Activated T-helper 1 cell treated with anti-CD3 and anti-CD28 coated beads, Interleukin-12 subunit alpha, Interleukin-12 subunit beta, Interleukin-2, Interleukin-4 antibody, amounts not matched to agents 30 ng/mL and 10 ng/mL and 1 ng/mL, durations not matched to agents 14 hours and 24 hours and 36 hours (primary cell): Measurements from ENCODE around the gene EXOSC7. TPM values are rescaled to one million over a fixed set of nuclear protein-coding genes. Genes with fewer than 3 reads are reported as not detected.
A peak's percentile ranks its signal among the peaks of the same experiment; 100 is the strongest.
"Not testable (repeated sequence)": the region's sequence is repeated elsewhere in the genome, so short reads cannot be mapped to it uniquely, and the experiment has no call there.

Experiments used
- DNase-seq: peaks from one replicate; pipeline ENCODE4 v3.0.0; 2021; ENCODE audit warnings: low spot score
- H3K27ac Mint-ChIP-seq: one replicate; pipeline ENCODE4 v1.8.0; 2021; ENCODE audit warnings: mild to moderate bottlenecking, mixed read lengths
- H3K27me3 Mint-ChIP-seq: one replicate; pipeline ENCODE4 v1.8.0; 2022; ENCODE audit warnings: mild to moderate bottlenecking, moderate library complexity, mixed read lengths; ENCODE audit not compliant: insufficient read depth
- H3K36me3 Mint-ChIP-seq: one replicate; pipeline ENCODE4 v1.8.0; 2021; ENCODE audit warnings: low read depth, mixed read lengths
- H3K4me1 Mint-ChIP-seq: one replicate; pipeline ENCODE4 v1.8.0; 2021; ENCODE audit warnings: low read depth, mixed read lengths
- H3K4me3 Mint-ChIP-seq: one replicate; pipeline ENCODE4 v1.8.0; 2021; ENCODE audit warnings: mild to moderate bottlenecking, moderate library complexity, mixed read lengths
- H3K9me3 Mint-ChIP-seq: one replicate; pipeline ENCODE4 v1.8.0; 2021; ENCODE audit warnings: mixed read lengths
- intact Hi-C: fragments of 100-400 bp; cut with micrococcal nuclease; formaldehyde crosslinking; loops from one replicate; pipeline ENCODE4 v1.15.1; 2024
- total RNA-seq: library from RNA; stranded (reverse); gene quantifications from 2 replicates; pipeline ENCODE4 v1.2.3, GENCODE V29; 2022

EXOSC7 gene
- total RNA-seq, 1 donor from 2014 or later: 94.4 TPM

DNA sequence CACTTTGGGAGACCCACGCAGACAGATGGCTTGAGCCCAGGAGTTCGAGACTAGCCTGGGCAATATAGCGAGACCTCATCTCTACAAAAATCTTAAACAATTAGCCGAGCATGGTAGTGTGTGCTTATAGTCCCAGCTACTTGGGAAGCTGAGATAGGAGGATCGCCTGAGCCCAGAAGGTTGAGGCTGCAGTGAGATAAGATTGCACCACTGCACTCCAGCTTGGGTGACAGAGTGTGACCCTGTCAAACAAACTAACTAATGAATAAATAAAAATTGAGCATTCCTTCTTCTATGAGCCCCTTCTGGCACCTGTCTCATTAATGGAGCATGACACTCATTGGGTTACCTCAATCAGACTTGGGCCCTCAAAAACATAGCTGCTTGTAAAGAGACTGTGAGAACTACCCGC lies 7.6 kb upstream of the EXOSC7 start:
- intact Hi-C loops: no loop called here
- Mint-ChIP-seq H3K4me3 (no peak overlapping the region), H3K27me3 (no peaks in the 10 kb centered on the region), H3K27ac (no peak overlapping the region), H3K36me3 (peaks cover 4% of the 10 kb centered on the region), H3K4me1 (peaks cover 64% of the 10 kb centered on the region), H3K9me3 (no peaks in the 10 kb centered on the region)
- no peak for DNase-seq

GRCh38 chr3:44969154-44969827 lies 6.8 kb upstream of the EXOSC7 start:
- no peak overlapping the region for H3K27ac Mint-ChIP-seq
- no peak overlapping the region for H3K4me3 Mint-ChIP-seq
- DNase-seq: no peak
- H3K9me3 Mint-ChIP-seq: no peaks in the 10 kb centered on the region
- H3K27me3 Mint-ChIP-seq: no peaks in the 10 kb centered on the region
- peaks cover 4% of the 10 kb centered on the region for H3K36me3 Mint-ChIP-seq
- intact Hi-C loops: no loop called here
- H3K4me1 Mint-ChIP-seq: peaks cover 63% of the 10 kb centered on the region

DNA sequence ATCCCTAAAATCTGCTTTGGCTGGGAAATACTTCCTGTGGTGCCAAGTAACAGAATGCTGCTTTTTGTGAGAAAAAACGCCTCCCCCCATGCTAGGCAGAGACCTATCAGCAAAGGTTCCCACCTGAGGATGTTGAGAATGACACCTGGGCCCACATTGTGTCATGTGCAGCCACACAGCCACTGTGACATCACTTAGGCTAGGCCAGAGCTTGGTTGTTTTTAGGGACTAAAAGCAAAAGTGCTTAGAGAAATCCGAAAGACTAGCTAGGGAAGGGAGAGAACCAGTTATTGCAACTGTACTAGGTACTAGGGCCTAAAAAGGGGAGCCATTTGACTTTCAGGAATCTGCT lies 6.2 kb upstream of the EXOSC7 start:
- Mint-ChIP-seq H3K36me3 (peaks cover 7% of the 10 kb centered on the region), H3K4me1 (peaks cover 68% of the 10 kb centered on the region), H3K27ac (no peak overlapping the region), H3K9me3 (no peaks in the 10 kb centered on the region), H3K4me3 (no peak overlapping the region), H3K27me3 (no peaks in the 10 kb centered on the region)
- intact Hi-C loops: loop anchor here (10.0 kb wide), 2 partner anchors 535 to 1685 kb away; partner anchors contain the start of gene SNRK
- no peak for DNase-seq

DNA sequence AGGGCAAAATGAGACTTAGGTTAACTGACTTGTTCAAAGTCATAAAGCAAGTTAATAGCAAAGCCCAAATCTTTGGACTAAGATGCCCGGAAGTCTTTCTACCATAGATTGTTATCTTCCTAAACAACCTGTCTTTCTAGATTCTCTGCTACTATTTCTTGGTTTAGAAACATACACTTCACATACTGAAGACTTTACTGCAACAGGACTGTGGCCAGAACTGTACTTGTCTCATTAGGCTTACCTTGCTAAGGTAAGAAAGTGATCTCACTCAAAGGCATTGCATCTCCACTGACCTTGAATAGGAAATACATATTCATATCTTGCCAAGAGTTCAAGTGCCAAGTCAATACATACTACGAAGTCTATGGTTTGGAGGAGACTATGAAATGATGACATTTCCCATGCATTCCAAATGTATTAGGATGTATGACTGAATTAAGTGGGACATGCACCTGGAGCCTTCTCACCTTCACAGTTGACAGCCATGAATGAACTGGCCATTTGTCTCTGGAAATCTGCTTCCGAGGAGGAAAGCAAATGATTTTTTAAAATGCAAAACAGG lies 5.0 kb upstream of the EXOSC7 start:
- intact Hi-C loops: loop anchor here (10.0 kb wide), 2 partner anchors 536 to 1686 kb away; partner anchors contain the start of gene SNRK
- Mint-ChIP-seq H3K27ac (no peak overlapping the region), H3K27me3 (no peaks in the 10 kb centered on the region), H3K4me1 (peaks cover 68% of the 10 kb centered on the region), H3K9me3 (no peaks in the 10 kb centered on the region), H3K4me3 (no peak overlapping the region), H3K36me3 (peaks cover 10% of the 10 kb centered on the region)
- DNase-seq: no peak

- no peak for DNase-seq
- peaks cover 23% of the 10 kb centered on the region for H3K36me3 Mint-ChIP-seq
- H3K4me3 Mint-ChIP-seq: peak overlapping the region; percentile 99
- no peak overlapping the region for H3K27ac Mint-ChIP-seq
- H3K4me1 Mint-ChIP-seq: peaks cover 58% of the 10 kb centered on the region
- intact Hi-C loops: loop anchor here (10.0 kb wide), 2 partner anchors 540 to 1690 kb away; partner anchors contain the start of gene SNRK
- no peaks in the 10 kb centered on the region for H3K9me3 Mint-ChIP-seq
- no peaks in the 10 kb centered on the region for H3K27me3 Mint-ChIP-seq
These were observed 1.6 kb upstream of the EXOSC7 start for GRCh38 chr3:44974416-44974815.

- intact Hi-C loops: loop anchor here (1.0 to 5.0 kb wide), 2 partner anchors 15 to 186 kb away; no protein-coding TSS in a partner anchor
- Mint-ChIP-seq H3K4me1 (peaks cover 84% of the 10 kb centered on the region), H3K27ac (peak overlapping the region; percentile 79), H3K36me3 (peaks cover 22% of the 10 kb centered on the region), H3K27me3 (no peaks in the 10 kb centered on the region), H3K4me3 (no peak overlapping the region), H3K9me3 (no peaks in the 10 kb centered on the region)
- no peak for DNase-seq
These were observed 5.2 kb downstream of the EXOSC7 start for GRCh38 chr3:44981220-44981619.

GRCh38 chr3:44981751-44982150 lies 5.7 kb downstream of the EXOSC7 start:
- intact Hi-C loops: loop anchor here (1.0 to 5.0 kb wide), 2 partner anchors 15 to 186 kb away; no protein-coding TSS in a partner anchor
- H3K4me3 Mint-ChIP-seq: peak overlapping the region; percentile 34
- no peaks in the 10 kb centered on the region for H3K9me3 Mint-ChIP-seq
- peaks cover 22% of the 10 kb centered on the region for H3K36me3 Mint-ChIP-seq
- H3K27ac Mint-ChIP-seq: peak overlapping the region; percentile 79
- peak; percentile 44 for DNase-seq
- no peaks in the 10 kb centered on the region for H3K27me3 Mint-ChIP-seq
- H3K4me1 Mint-ChIP-seq: peaks cover 84% of the 10 kb centered on the region

- H3K27me3 Mint-ChIP-seq: no peaks in the 10 kb centered on the region
- no peaks in the 10 kb centered on the region for H3K9me3 Mint-ChIP-seq
- peaks cover 75% of the 10 kb centered on the region for H3K4me1 Mint-ChIP-seq
These were observed 6.8 kb downstream of the EXOSC7 start for GRCh38 chr3:44982817-44983216.

DNA sequence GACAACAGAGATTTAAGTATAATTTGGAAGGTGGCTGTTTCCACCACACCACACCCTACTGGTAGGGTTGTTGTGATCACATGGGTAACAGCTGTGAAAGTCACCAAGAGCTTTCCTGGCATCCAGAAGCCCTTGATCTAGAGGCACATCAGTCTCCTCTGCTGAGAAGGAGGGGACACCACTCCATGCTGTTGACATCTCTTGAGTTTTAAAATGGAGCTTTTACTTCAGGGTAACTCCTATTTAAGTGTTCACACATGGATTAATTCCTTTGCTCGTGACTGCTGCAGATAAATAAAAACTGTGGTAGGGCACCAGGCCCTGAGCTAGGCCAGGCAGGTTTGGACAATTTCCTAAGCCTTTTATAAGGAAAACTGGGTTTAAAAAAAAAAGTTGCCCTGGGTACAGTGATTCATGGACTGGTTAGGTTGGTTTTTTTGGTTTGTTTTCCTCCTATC lies 7.5 kb downstream of the EXOSC7 start:
- Mint-ChIP-seq H3K36me3 (peaks cover 16% of the 10 kb centered on the region), H3K4me3 (no peak overlapping the region), H3K9me3 (no peaks in the 10 kb centered on the region), H3K4me1 (peaks cover 69% of the 10 kb centered on the region), H3K27ac (no peak overlapping the region), H3K27me3 (no peaks in the 10 kb centered on the region)
- intact Hi-C loops: loop anchor here (5.0 kb wide), 1 partner anchor 184 kb away; no protein-coding TSS in a partner anchor
- no peak for DNase-seq

More at GRCh38 chr3:44982817-44983216, 6.8 kb downstream of the EXOSC7 start:
- intact Hi-C loops: loop anchor here (5.0 kb wide), 1 partner anchor 184 kb away; no protein-coding TSS in a partner anchor
- Mint-ChIP-seq H3K4me3 (no peak overlapping the region), H3K27ac (no peak overlapping the region), H3K36me3 (peaks cover 19% of the 10 kb centered on the region)
- no peak for DNase-seq

GRCh38 chr3:44984335-44984734 lies 8.3 kb downstream of the EXOSC7 start:
- intact Hi-C loops: loop anchor here (5.0 kb wide), 1 partner anchor 183 kb away; no protein-coding TSS in a partner anchor
- H3K9me3 Mint-ChIP-seq: no peaks in the 10 kb centered on the region
- H3K27me3 Mint-ChIP-seq: no peaks in the 10 kb centered on the region
- no peak for DNase-seq
- H3K4me1 Mint-ChIP-seq: peaks cover 61% of the 10 kb centered on the region
- peaks cover 16% of the 10 kb centered on the region for H3K36me3 Mint-ChIP-seq
- H3K4me3 Mint-ChIP-seq: no peak overlapping the region
- no peak overlapping the region for H3K27ac Mint-ChIP-seq

- DNase-seq, intact Hi-C loops, H3K27ac Mint-ChIP-seq, H3K27me3 Mint-ChIP-seq, H3K4me3 Mint-ChIP-seq, H3K9me3 Mint-ChIP-seq: not testable (repeated sequence)
- Mint-ChIP-seq H3K4me1 (peaks cover 49% of the 10 kb centered on the region), H3K36me3 (peaks cover 23% of the 10 kb centered on the region)
These were observed 10.3 kb downstream of the EXOSC7 start for GRCh38 chr3:44986330-44986729.

DNA sequence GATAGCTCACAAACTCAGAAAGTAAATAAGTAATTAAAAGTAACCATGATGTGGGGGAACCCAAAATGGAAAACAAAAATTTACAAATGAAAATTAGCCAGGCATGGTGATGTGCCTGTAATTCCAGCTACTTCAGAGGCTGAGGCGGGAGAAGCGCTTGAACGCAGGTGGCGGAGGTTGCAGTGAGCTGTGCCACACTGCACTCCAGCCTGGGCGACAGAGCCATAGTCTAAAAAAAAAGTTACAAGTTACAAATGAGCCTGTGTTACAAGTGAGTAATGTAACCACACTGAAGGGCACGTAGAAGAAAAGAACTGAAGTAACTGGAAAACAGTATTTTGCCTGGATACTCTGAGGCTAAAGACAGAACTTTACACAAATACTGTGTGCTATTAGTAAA lies 11.3 kb downstream of the EXOSC7 start:
- intact Hi-C loops: no loop called here
- Mint-ChIP-seq H3K27ac (no peak overlapping the region), H3K36me3 (peaks cover 30% of the 10 kb centered on the region), H3K4me1 (peaks cover 46% of the 10 kb centered on the region), H3K27me3 (no peaks in the 10 kb centered on the region), H3K9me3 (no peaks in the 10 kb centered on the region), H3K4me3 (no peak overlapping the region)
- DNase-seq: no peak

GRCh38 chr3:44988073-44988472 lies 12.0 kb downstream of the EXOSC7 start:
- Mint-ChIP-seq H3K36me3 (peaks cover 38% of the 10 kb centered on the region), H3K9me3 (no peaks in the 10 kb centered on the region), H3K27me3 (no peaks in the 10 kb centered on the region), H3K4me1 (peaks cover 44% of the 10 kb centered on the region), H3K4me3 (no peak overlapping the region), H3K27ac (no peak overlapping the region)
- no peak for DNase-seq
- intact Hi-C loops: no loop called here
